CD4-positive, alpha-beta T cell treated with Interleukin-12 subunit alpha and Interleukin-12 subunit beta, for 1 hour (primary cell): Measurements from ENCODE around the gene YPEL5.

Experiments used
- DNase-seq: peaks from one replicate; pipeline ENCODE4 v3.0.0-alpha.2; 2020

Gene YPEL5

DNA sequence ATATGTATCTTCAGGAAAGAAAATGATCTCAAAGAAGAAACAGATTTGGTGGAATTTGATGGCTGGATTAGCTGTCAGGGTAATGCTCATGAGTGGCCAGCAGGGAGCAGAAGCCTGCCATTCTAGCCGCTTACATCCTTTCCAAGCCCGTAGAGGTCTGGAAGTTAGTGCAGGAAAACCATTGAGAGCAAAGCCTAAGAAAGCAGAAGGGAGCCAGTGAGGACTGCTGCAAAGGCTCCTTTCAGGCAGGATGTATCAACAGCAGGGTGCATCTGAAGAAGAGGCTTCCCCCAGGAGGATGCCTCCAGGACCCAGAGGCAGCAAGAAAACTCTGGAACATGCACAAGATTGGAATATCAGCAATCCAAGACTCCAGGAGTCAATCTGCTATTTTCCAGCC is 61.6 kb downstream of the YPEL5 start:
- DNase-seq, result peak; percentile 60

DNA sequence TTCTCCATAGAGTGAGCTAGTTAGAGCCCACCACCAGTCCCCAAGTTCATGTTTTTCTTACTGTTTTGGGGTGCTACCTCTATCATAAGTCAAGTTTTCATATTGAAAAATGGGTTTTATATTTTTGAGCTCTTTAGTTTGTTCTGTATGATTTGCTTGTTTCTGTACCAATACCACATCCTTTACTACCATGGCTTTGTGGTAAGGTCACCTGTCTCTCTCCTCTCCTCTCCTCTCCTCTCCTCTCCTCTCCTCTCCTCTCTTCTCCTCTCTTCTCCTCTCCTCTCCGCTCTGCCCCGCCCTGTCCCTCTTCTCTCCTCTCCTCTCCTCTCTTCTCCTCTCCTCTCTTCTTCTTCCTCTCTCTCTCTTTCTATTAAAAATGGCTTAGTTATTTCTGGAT is 62.4 kb downstream of the YPEL5 start:
- no peak for DNase-seq
